Activated CD4-positive, alpha-beta memory T cell treated with anti-CD3 and anti-CD28 coated beads, Interleukin-2, amount 10 ng/mL, durations not matched to agents 7 days and 5 days (primary cell): ENCODE measurements around the gene ACSS3. TPM values are rescaled to one million over a fixed set of nuclear protein-coding genes. Genes with fewer than 3 reads are reported as not detected.
"Not testable (repeated sequence)": the region's sequence is repeated elsewhere in the genome, so short reads cannot be mapped to it uniquely, and the experiment has no call there.

Source experiments
- CTCF ChIA-PET: fragments of 350-600 bp; sonication (Branson Sonifier 250); formaldehyde crosslinking; loops from one replicate; lab custom pipeline; 2021; ENCODE audit warnings: antibody characterized with exemption, inconsistent platforms; lab: Charles Lee
- POLR2A ChIA-PET: fragments of 350-600 bp; sonication (Branson Sonifier 250); formaldehyde crosslinking; loops from one replicate; lab custom pipeline; 2021; ENCODE audit warnings: antibody characterized with exemption; lab: Charles Lee
- DNase-seq: peaks from one replicate; pipeline ENCODE4 v3.0.0-alpha.2; 2020
- H3K27ac Mint-ChIP-seq: one replicate; pipeline ENCODE4 v1.8.0; 2021; ENCODE audit warnings: mild to moderate bottlenecking, mixed read lengths
- H3K27me3 Mint-ChIP-seq: one replicate; pipeline ENCODE4 v1.8.0; 2021; ENCODE audit warnings: mixed read lengths
- H3K36me3 Mint-ChIP-seq: one replicate; pipeline ENCODE4 v1.8.0; 2021; ENCODE audit warnings: low read depth, mixed read lengths
- H3K4me1 Mint-ChIP-seq: one replicate; pipeline ENCODE4 v1.8.0; 2021; ENCODE audit warnings: mixed read lengths
- H3K4me3 Mint-ChIP-seq: one replicate; pipeline ENCODE4 v1.8.0; 2021; ENCODE audit warnings: mild to moderate bottlenecking, mixed read lengths
- H3K9me3 Mint-ChIP-seq: one replicate; pipeline ENCODE4 v1.8.0; 2021; ENCODE audit warnings: mixed read lengths
- total RNA-seq, 2 experiments: library from RNA; stranded (reverse); gene quantifications; one replicate each; pipeline ENCODE4 v1.2.3, GENCODE V29; 2021

The ACSS3 gene, protein sequence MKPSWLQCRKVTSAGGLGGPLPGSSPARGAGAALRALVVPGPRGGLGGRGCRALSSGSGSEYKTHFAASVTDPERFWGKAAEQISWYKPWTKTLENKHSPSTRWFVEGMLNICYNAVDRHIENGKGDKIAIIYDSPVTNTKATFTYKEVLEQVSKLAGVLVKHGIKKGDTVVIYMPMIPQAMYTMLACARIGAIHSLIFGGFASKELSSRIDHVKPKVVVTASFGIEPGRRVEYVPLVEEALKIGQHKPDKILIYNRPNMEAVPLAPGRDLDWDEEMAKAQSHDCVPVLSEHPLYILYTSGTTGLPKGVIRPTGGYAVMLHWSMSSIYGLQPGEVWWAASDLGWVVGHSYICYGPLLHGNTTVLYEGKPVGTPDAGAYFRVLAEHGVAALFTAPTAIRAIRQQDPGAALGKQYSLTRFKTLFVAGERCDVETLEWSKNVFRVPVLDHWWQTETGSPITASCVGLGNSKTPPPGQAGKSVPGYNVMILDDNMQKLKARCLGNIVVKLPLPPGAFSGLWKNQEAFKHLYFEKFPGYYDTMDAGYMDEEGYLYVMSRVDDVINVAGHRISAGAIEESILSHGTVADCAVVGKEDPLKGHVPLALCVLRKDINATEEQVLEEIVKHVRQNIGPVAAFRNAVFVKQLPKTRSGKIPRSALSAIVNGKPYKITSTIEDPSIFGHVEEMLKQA
- total RNA-seq: not detected

DNA sequence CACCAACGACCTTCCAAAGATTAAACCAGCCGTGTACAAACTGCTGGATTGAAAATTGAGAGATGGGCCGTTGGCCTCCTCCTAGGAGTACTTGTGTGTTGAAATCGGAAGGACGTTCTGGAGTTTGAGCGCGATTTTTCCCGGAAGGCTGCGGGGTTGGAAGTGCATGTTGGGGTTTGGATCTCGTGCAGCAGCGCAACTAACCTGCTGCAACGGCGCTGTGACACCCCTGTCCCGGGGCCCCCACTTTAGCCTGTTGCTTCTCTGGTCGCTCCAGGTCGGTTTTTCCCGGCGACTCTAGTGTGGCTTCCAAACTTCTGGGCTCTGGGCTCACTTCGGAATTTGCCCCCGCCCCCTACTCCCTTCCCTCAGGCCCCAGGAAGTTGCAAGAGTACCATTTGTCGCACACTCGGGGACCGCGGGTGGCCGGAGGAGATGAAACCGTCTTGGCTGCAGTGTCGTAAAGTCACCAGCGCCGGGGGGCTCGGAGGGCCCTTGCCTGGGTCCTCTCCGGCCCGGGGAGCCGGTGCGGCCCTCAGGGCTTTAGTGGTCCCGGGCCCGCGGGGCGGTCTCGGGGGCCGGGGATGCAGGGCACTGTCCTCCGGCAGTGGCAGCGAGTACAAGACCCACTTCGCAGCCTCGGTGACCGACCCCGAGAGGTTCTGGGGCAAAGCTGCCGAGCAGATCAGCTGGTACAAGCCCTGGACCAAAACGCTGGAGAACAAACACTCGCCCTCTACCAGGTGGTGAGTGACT lies at the start of gene ACSS3:
TSS of gene ACSS3 (plus strand) at position 394 of the 756 bp plus-strand sequence. CDS start at position 436, 42 bp downstream.
- no peaks in the 10 kb centered on the region for H3K36me3 Mint-ChIP-seq
- H3K4me3 Mint-ChIP-seq: no peak within 1 kb of the TSS
- ChIA-PET CTCF (no interaction called here), POLR2A (no interaction called here)
- H3K27me3 Mint-ChIP-seq: peaks cover 6% of the 10 kb centered on the region
- peaks cover 13% of the 10 kb centered on the region for H3K9me3 Mint-ChIP-seq
- no peaks in the 10 kb centered on the region for H3K4me1 Mint-ChIP-seq
- no peak for DNase-seq
- H3K27ac Mint-ChIP-seq: no peak within 1 kb of the TSS

GRCh38 chr12:81034926-81035325 lies 43.0 kb upstream of the ACSS3 start:
- CTCF ChIA-PET: no interaction called here
- no peaks in the 10 kb centered on the region for H3K27me3 Mint-ChIP-seq
- POLR2A ChIA-PET: no interaction called here
- no peaks in the 10 kb centered on the region for H3K36me3 Mint-ChIP-seq
- no peak for DNase-seq
- no peak overlapping the region for H3K27ac Mint-ChIP-seq
- H3K9me3 Mint-ChIP-seq: peaks cover 5% of the 10 kb centered on the region
- H3K4me1 Mint-ChIP-seq: no peaks in the 10 kb centered on the region
- no peak overlapping the region for H3K4me3 Mint-ChIP-seq

DNA sequence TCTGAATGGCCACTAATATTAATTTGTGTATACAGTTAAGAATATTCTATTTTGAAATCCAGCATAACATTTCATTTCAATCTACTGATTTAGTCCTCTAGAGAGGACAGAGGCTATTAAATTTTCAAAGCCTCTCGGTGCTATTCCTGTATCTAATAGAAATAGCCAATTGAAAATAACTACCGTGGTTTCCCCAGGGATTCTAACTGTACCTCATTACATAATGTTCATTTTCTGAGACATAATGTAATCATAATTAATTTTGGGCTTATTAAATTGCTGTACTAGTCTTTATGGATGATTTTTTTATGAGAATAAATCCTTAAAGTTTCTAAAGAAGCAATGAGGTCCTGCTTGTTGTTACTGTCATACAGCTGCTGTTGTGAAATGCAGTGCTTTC lies 38.6 kb upstream of the ACSS3 start:
- no peak for DNase-seq
- Mint-ChIP-seq H3K9me3 (peaks cover 5% of the 10 kb centered on the region), H3K4me3 (no peak overlapping the region), H3K27ac (no peak overlapping the region), H3K27me3 (no peaks in the 10 kb centered on the region), H3K4me1 (no peaks in the 10 kb centered on the region), H3K36me3 (no peaks in the 10 kb centered on the region)
- CTCF ChIA-PET: no interaction called here
- POLR2A ChIA-PET: no interaction called here

GRCh38 chr12:81043979-81044740 lies 33.7 kb upstream of the ACSS3 start:
- ChIA-PET POLR2A (no interaction called here), CTCF (no interaction called here)
- no peaks in the 10 kb centered on the region for H3K36me3 Mint-ChIP-seq
- no peaks in the 10 kb centered on the region for H3K4me1 Mint-ChIP-seq
- no peak overlapping the region for H3K4me3 Mint-ChIP-seq
- no peaks in the 10 kb centered on the region for H3K27me3 Mint-ChIP-seq
- DNase-seq: no peak
- no peak overlapping the region for H3K27ac Mint-ChIP-seq
- no peaks in the 10 kb centered on the region for H3K9me3 Mint-ChIP-seq

GRCh38 chr12:81064971-81065370 lies 12.9 kb upstream of the ACSS3 start:
- DNase-seq, H3K4me1 Mint-ChIP-seq, POLR2A ChIA-PET, H3K36me3 Mint-ChIP-seq, H3K4me3 Mint-ChIP-seq, H3K27ac Mint-ChIP-seq, CTCF ChIA-PET, H3K27me3 Mint-ChIP-seq: not testable (repeated sequence)
- peaks cover 27% of the 10 kb centered on the region for H3K9me3 Mint-ChIP-seq

- Mint-ChIP-seq H3K27ac (no peak overlapping the region), H3K4me3 (no peak overlapping the region), H3K4me1 (no peaks in the 10 kb centered on the region), H3K36me3 (no peaks in the 10 kb centered on the region), H3K27me3 (no peaks in the 10 kb centered on the region), H3K9me3 (peaks cover 7% of the 10 kb centered on the region)
- POLR2A ChIA-PET: no interaction called here
- DNase-seq: no peak
- CTCF ChIA-PET: no interaction called here
These were observed 7.0 kb upstream of the ACSS3 start for GRCh38 chr12:81070846-81071245.

DNA sequence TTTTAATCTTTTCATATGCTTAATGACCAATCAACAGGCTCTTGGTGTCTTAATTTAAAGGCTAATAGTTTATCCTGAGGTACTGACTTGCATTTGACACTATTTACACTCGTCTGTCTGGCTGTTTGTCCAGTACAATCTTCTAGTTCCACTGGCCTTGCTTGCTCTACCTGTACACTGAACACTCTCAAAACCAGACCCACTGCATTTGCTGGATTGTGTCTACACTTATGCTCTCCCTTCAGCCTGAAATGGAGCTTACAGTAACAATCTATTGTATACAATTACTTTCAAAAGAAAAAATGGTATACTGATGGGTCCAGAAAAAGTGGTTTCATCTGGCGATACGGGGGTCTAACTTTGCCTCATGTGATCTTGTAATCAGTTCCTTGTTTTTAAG lies 2.3 kb upstream of the ACSS3 start:
- Mint-ChIP-seq H3K4me1 (no peaks in the 10 kb centered on the region), H3K27me3 (peaks cover 6% of the 10 kb centered on the region), H3K27ac (no peak overlapping the region), H3K4me3 (no peak overlapping the region), H3K9me3 (peaks cover 10% of the 10 kb centered on the region), H3K36me3 (no peaks in the 10 kb centered on the region)
- no peak for DNase-seq
- CTCF ChIA-PET: no interaction called here
- POLR2A ChIA-PET: no interaction called here

- Mint-ChIP-seq H3K4me3 (no peak overlapping the region), H3K36me3 (no peaks in the 10 kb centered on the region), H3K9me3 (peaks cover 13% of the 10 kb centered on the region), H3K27ac (no peak overlapping the region), H3K27me3 (peaks cover 6% of the 10 kb centered on the region), H3K4me1 (no peaks in the 10 kb centered on the region)
- no peak for DNase-seq
- ChIA-PET CTCF (no interaction called here), POLR2A (no interaction called here)
These were observed 572 bp upstream of the ACSS3 start for GRCh38 chr12:81077329-81077685.

- ChIA-PET POLR2A (no interaction called here), CTCF (no interaction called here)
- no peaks in the 10 kb centered on the region for H3K36me3 Mint-ChIP-seq
- no peak for DNase-seq
- H3K9me3 Mint-ChIP-seq: peaks cover 13% of the 10 kb centered on the region
- no peaks in the 10 kb centered on the region for H3K4me1 Mint-ChIP-seq
- no peak overlapping the region for H3K27ac Mint-ChIP-seq
- no peak overlapping the region for H3K4me3 Mint-ChIP-seq
- H3K27me3 Mint-ChIP-seq: peaks cover 6% of the 10 kb centered on the region
These were observed 754 bp downstream of the ACSS3 start for GRCh38 chr12:81078469-81079196.

- ChIA-PET POLR2A (no interaction called here), CTCF (no interaction called here)
- Mint-ChIP-seq H3K4me3 (no peak overlapping the region), H3K4me1 (no peaks in the 10 kb centered on the region), H3K27ac (no peak overlapping the region), H3K36me3 (no peaks in the 10 kb centered on the region), H3K27me3 (peaks cover 6% of the 10 kb centered on the region), H3K9me3 (peaks cover 15% of the 10 kb centered on the region)
- no peak for DNase-seq
These were observed 1.6 kb downstream of the ACSS3 start for GRCh38 chr12:81079280-81080076.

DNA sequence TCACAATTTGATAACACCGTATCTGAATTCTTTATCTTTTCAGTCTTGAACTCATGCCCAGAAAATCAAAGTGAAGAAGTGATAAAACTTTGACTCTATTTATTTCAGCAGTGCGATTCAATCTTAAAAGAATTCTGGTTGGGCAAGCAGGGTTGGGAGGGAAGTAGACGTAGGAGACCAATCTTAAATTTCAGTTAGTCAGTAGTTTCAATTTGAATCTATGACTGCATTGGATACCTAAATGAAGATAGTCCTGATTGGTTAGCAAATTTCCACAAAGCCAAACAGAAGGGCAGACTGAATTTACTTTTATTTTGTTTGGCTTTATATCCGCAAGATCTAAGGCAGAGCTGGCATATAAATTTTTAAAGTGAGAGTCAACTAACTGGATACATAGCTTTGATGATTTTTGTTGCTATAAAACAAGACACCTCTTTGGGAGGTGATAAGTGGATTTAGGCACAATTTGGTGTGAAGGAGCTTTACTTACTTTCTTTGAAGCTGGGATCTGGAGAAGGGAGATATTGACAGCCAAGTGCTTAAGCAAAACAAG lies 2.6 kb downstream of the ACSS3 start:
- H3K27ac Mint-ChIP-seq: no peak overlapping the region
- no peak overlapping the region for H3K4me3 Mint-ChIP-seq
- H3K4me1 Mint-ChIP-seq: no peaks in the 10 kb centered on the region
- DNase-seq: no peak
- H3K36me3 Mint-ChIP-seq: no peaks in the 10 kb centered on the region
- ChIA-PET POLR2A (no interaction called here), CTCF (no interaction called here)
- H3K9me3 Mint-ChIP-seq: peaks cover 15% of the 10 kb centered on the region
- H3K27me3 Mint-ChIP-seq: peaks cover 6% of the 10 kb centered on the region

DNA sequence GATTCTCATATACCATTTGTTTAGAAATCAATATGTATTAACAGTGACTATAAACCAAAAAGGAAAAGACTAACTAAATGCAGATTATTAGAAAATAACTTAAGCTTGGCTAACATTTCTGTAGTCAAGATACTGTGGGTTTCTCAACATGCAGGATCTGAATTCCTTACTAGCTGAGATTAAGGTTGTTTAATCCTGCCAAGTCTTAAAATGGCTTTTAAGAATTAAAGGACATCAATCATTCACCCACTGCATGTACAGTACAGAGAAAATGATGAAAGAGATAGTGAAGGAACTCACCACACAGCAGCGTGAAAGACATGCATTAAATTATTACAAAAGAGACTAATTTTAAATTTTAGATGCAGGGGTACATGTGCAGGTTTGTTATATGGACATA lies 3.8 kb downstream of the ACSS3 start:
- Mint-ChIP-seq H3K4me1 (no peaks in the 10 kb centered on the region), H3K27ac (no peak overlapping the region), H3K27me3 (peaks cover 6% of the 10 kb centered on the region), H3K4me3 (no peak overlapping the region), H3K36me3 (no peaks in the 10 kb centered on the region), H3K9me3 (peaks cover 14% of the 10 kb centered on the region)
- ChIA-PET CTCF (no interaction called here), POLR2A (no interaction called here)
- DNase-seq: no peak
